ENCODE measurements around the gene IL1RAPL2.

IL1RAPL2 gene

DNA sequence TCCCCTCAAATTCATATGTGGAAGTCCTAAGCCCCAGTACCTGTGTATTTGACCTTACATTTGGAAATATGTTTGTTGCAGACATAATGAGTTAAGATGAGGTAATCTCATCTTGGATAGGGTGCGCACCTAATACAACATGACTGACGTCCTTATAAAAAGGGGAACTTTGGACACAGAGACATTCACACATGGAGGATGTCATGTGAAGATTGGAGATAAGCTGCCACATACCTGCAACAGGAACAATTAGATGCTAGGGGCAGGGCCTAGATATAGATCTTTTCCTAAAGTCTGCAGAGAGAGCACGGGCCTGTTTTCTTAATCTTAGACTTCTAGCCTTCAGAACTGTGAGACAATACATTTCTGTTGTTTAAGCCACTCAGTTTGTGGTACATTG, 162.5 kb downstream of the IL1RAPL2 start:
- DNase-seq (ENCODE audit: low read depth) = no peak
- TF ChIP-seq, protein P1, sequence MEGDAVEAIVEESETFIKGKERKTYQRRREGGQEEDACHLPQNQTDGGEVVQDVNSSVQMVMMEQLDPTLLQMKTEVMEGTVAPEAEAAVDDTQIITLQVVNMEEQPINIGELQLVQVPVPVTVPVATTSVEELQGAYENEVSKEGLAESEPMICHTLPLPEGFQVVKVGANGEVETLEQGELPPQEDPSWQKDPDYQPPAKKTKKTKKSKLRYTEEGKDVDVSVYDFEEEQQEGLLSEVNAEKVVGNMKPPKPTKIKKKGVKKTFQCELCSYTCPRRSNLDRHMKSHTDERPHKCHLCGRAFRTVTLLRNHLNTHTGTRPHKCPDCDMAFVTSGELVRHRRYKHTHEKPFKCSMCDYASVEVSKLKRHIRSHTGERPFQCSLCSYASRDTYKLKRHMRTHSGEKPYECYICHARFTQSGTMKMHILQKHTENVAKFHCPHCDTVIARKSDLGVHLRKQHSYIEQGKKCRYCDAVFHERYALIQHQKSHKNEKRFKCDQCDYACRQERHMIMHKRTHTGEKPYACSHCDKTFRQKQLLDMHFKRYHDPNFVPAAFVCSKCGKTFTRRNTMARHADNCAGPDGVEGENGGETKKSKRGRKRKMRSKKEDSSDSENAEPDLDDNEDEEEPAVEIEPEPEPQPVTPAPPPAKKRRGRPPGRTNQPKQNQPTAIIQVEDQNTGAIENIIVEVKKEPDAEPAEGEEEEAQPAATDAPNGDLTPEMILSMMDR (IDR thresholded peaks at IDR 0.05; ENCODE audit: low read depth, low read length, missing control alignments) = no peak
- in situ Hi-C loops (cut with HindIII; ENCODE audit: low sequenced_read_pairs) = no loop called here
- no peak overlapping the region for H3K4me3 ChIP-seq (ENCODE audit: low read depth, low read length)

DNA sequence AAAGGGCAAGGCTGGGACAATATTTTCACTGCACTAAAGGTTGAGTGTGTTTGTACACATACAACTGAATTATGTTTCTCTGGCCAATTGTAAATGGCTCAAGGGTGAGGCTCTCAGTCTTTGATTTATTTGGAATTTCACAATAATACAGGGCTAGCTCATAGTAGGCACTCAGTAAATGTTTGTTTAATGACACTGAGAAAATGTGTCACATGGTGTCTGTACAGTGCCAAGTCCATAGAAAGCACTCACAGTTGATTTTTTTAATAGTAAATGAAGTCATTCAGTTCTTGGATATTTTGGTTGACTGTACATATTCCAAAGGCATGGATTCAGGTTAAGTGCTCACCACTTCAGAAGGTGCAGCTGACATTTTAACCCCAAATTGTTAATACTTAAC, 176.4 kb downstream of the IL1RAPL2 start:
- TF ChIP-seq, protein P1 (IDR thresholded peaks at IDR 0.05; ENCODE audit: low read depth, low read length, missing control alignments) = no peak
- no peak overlapping the region for H3K4me3 ChIP-seq (ENCODE audit: low read depth, low read length)
- no peak for DNase-seq (ENCODE audit: low read depth)
- in situ Hi-C loops (cut with HindIII; ENCODE audit: low sequenced_read_pairs) = no loop called here

DNA sequence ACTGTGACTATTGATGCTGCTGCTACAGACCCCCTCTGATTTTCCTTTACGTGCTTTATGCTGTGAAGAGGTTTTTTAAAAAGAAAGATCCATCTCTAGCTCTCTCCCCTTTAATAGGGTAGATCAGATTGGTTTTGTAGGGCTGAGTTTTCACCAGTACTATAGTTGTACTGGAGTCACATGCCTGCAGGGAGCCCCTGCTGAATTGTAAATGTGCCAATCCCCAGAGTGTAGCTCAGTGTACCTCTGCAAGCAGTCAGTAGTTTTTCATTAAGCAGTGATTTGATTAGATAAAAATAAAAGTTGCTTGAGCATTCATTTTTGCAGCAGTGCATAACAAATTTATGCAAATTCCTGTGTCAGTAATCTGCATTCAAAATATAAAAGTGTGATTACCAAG, 179.2 kb downstream of the IL1RAPL2 start:
- H3K4me3 ChIP-seq (ENCODE audit: low read depth, low read length) = no peak overlapping the region
- TF ChIP-seq, protein P1 (IDR thresholded peaks at IDR 0.05; ENCODE audit: low read depth, low read length, missing control alignments) = no peak
- in situ Hi-C loops (cut with HindIII; ENCODE audit: low sequenced_read_pairs) = no loop called here
- DNase-seq (ENCODE audit: low read depth) = no peak

DNA sequence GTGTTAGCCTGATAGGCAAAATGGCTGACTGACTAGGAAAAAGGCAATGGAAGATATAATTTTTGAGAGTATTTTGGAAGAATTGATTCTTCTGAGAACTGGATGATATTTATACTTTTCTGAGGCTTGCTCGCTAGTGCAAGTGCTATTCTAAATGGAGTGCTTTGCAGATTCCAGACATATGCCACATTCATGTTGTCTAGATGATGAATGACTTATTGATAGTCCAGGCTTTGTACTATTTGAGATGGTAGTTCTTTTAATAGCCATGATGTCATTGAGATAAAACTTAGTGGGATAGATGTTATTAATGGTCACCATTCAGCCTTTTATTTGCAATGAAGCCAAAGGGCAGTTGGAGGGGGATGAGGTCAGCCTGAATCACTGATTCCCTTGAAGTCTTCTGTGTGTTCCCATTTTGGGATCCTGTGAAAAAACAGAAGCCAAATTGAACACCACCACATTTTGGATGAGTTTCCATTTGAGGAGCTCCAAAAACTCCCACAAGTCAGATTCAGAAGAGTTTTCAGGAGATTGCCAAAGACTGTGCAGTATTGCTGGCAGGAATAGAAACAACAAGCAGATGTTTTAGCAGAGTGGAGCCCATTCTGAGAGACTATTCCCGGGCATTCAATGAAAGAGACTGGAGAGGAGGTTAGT, 184.1 kb downstream of the IL1RAPL2 start:
- no peak overlapping the region for H3K4me3 ChIP-seq (ENCODE audit: low read depth, low read length)
- TF ChIP-seq, protein P1 (IDR thresholded peaks at IDR 0.05; ENCODE audit: low read depth, low read length, missing control alignments) = no peak
- DNase-seq (ENCODE audit: low read depth) = peak; percentile 52
- in situ Hi-C loops (cut with HindIII; ENCODE audit: low sequenced_read_pairs) = no loop called here

DNA sequence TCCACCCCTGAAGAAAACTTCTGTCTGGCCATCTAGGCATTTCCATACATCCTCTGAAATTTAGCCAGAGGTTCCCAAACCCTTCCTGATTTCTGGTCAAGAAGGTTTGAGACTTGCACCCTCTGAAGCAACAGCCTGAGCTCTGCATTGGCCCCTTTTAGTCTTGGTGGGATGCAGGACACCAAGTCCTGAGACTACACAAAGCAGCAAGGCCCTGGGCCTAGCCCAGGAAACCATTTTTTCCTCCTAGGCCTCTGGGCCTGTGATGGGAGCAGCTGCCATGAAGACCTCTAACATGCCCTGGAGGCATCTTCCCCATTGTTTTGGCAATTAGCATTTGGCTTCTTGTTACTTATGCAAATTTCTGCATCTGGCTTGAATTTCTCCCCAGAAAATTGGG, 196.6 kb downstream of the IL1RAPL2 start:
- TF ChIP-seq, protein P1 (IDR thresholded peaks at IDR 0.05; ENCODE audit: low read depth, low read length, missing control alignments) = no peak
- in situ Hi-C loops (cut with HindIII; ENCODE audit: low sequenced_read_pairs) = no loop called here
- no peak for DNase-seq (ENCODE audit: low read depth)
- no peak overlapping the region for H3K4me3 ChIP-seq (ENCODE audit: low read depth, low read length)

DNA sequence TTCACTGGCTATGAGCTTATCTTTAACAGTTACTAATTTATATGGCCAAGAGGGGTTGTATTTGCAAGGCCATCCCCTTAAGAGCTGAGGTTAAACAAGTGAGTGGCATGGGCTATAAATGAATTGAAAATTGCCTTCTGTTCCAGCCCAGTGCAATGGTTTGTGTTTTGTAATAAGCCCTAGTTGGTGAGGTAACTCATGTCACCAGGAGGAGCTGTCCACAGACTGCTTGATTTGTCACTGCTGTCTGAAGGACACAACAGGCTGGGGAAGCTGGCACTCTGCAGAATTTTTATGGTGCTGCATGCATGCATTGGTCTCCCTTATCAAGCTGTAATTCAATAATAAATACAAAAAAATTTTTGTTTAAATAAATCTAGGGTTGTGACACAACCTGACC, 223.8 kb downstream of the IL1RAPL2 start:
- DNase-seq (ENCODE audit: low read depth) = no peak
- TF ChIP-seq, protein P1 (IDR thresholded peaks at IDR 0.05; ENCODE audit: low read depth, low read length, missing control alignments) = no peak
- H3K4me3 ChIP-seq (ENCODE audit: low read depth, low read length) = no peak overlapping the region
- in situ Hi-C loops (cut with HindIII; ENCODE audit: low sequenced_read_pairs) = no loop called here
